ENCODE measurements around the gene LRG1. TPM values are rescaled to one million over a fixed set of nuclear protein-coding genes. Genes with fewer than 3 reads are reported as not detected.

Gene LRG1
- total RNA-seq, 1 donor from 2014 or later = under 0.01 TPM

DNA sequence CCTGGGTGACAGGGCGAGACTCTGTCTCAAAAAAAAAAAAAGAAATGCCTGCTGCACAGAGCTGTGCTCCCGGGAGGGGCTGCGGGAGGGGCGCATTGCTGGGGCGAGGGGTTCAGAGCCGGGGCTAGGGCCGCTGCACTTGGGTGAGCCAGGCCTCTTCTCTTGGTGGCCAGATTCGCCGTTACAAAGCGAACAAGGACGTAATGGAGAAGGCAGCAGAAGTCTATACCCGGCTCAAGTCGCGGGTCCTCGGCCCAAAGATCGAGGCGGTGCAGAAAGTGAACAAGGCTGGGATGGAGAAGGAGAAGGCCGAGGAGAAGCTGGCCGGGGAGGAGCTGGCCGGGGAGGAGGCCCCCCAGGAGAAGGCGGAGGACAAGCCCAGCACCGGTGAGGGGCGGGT lies 40.5 kb downstream of the LRG1 start:
- FAIRE-seq (no peak), DNase-seq (ENCODE audit: low spot score in 2 of 2) (no peak)

DNA sequence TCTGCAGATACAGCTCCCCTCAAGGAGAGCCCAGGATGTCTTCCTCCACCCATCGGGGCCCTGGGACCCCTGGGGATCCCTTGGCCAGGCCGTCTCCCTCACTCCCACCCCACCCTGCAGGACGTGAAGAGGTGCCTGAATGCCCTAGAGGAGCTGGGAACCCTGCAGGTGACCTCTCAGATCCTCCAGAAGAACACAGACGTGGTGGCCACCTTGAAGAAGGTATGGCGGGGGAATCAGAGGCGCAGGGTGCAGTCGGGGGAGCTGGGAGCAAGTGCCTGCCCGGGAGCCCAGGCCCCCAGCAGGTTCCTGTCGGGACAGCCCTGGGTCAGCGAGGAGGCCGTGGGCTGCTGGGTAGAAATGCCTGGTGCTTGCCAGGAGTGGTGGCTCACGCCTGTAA lies 41.1 kb downstream of the LRG1 start:
- DNase-seq (ENCODE audit: low spot score in 2 of 2) = no peak
- no peak for FAIRE-seq

DNA sequence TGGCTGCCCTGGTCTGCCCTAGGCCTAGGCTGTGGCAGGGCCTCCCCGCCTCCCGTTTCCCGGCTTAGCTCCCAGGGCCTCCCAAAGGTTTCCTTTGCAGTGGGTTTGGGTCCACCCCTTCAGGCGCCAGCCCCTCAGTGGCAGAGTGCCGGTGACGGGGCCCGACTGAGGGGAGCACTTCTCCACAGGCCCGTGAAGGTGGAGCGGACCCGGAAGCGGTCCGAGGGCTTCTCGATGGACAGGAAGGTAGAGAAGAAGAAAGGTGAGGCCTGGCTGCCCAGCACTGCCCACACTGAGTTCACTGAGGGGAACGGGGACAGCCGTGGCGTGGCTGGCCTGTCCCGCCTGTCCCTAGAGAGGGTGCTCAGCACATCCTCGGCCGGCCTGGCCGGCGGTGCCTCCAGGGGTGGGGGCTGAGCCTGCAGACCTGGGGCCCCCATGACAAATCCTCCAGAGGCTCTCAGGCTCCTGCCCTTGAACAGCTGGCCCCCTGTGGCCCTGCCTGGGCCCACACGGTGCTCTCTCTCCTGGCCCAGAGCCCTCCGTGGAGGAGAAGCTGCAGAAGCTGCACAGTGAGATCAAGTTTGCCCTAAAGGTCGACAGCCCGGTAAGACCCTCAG lies 42.0 kb downstream of the LRG1 start:
- FAIRE-seq (no peak), DNase-seq (ENCODE audit: low spot score in 2 of 2) (no peak)

DNA sequence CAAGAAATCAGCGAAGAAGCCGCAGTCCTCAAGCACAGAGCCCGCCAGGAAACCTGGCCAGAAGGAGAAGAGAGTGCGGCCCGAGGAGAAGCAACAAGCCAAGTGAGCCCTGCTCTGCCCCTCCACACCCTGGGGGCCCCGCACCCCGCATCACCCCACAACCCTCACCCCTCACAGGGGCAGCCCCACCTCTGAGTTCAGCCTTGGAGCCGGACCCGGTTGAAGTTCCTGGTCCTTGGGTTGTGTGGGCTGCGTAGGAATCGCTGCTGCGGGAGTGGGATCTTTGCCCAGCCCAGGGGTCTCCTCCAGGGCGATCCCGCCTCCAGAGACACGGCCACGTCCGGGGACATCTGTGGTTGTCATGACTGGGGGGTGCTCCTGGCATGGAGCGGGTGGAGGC lies 43.5 kb downstream of the LRG1 start:
- DNase-seq (ENCODE audit: low spot score in 2 of 2) = no peak
- no peak for FAIRE-seq

DNA sequence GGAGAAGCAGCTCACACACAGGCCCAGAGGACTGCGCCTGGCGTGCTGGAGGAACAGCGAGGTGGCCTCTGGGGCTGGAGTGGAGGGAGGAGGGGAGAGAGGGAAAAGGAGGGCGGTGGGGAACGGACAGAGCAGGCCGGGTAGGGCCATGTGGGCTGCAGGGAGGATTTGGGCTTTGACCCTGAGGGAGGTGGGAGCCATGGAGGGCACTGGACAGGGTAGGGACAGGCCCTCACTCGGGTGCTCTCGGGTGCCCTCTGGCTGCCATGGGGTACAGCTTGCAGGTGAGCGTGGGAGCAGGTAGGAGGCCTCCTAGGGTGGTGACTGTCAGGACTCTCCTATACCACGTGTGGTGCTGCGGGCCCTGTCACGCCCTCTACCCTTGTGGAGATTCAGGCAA lies 44.4 kb downstream of the LRG1 start:
- DNase-seq (ENCODE audit: low spot score in 2 of 2) (no peak), FAIRE-seq (no peak)

DNA sequence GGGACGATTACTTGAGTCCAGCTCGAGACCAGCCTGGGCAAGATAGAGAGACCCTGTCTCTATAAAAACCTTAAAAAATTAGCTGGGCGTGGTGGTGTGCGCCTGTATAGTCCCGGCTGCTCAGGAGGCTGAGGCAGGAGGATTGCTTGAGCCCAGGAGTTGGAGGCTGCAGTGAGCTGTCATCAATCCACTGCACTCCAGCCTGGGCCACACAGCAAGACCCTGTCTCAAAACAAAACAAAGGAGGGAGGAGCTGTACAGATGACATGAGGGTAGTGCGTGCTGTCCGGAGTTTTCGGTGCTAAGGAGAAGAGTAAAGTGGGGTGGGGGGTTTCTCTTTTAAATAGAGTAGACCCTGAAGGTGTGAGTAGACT lies 45.2 kb downstream of the LRG1 start:
- DNase-seq (ENCODE audit: low spot score in 2 of 2) (no peak), FAIRE-seq (no peak)

DNA sequence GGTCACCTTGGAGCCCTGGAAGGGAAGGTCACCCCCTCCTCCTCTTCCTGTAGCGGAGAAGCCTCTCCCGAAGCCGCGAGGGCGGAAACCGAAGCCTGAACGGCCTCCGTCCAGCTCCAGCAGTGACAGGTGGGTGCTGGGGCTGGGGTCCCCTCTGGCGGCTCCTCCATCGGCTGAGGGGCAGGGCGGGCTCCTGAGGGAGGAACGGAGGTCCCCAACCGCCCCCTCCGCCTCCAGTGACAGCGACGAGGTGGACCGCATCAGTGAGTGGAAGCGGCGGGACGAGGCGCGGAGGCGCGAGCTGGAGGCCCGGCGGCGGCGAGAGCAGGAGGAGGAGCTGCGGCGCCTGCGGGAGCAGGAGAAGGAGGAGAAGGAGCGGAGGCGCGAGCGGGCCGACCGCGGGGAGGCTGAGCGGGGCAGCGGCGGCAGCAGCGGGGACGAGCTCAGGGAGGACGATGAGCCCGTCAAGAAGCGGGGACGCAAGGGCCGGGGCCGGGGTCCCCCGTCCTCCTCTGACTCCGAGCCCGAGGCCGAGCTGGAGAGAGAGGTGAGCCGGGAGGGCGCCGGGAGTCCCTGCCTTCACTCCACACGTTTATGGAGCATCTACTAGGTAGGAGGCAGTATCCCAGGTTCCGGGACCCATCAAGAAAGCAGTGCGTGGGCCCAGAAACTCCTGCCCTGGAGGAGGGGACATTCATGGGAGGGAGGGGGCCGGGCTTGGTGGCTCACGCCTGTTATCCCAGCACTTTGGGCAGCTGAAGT lies 45.7 kb downstream of the LRG1 start:
- DNase-seq (ENCODE audit: low spot score in 2 of 2) (no peak), FAIRE-seq (no peak)

DNA sequence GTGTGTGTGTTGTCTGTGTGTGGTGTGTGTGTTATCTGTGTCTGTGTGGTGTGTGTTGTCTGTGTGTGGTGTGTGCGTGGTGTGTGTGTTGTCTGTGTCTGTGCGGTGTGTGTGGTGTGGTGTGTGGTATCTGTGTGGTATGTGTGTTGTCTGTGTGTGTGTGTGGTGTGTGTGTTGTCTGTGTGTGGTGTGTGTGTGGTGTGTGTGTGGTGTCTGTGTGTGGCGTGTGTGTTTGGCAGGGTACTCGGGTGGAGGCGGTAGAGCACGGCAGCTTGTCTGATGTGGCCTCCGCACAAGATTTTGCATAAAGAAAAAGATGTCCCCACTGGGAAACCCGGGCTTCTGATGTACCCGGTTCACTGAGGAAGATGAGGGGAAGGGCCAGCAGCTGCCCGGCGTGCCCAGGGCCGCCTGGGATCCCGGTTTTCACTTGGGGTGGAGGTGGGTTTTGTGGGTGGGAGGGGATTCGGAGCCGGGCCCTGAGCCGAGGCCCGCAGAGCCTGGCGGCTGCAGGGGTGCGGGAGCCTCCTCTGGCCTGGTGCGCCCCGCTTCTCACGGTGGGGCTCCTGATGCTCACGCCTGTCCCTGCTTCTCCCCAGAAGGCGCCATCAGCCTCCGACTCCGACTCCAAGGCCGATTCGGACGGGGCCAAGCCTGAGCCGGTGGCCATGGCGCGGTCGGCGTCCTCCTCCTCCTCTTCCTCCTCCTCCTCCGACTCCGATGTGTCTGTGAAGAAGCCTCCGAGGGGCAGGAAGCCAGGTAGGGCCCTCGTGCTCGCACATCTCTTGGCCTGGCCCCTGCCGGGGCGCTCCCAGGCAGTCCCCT lies 46.5 kb downstream of the LRG1 start:
- no peak for DNase-seq (ENCODE audit: low spot score in 2 of 2)
- no peak for FAIRE-seq

DNA sequence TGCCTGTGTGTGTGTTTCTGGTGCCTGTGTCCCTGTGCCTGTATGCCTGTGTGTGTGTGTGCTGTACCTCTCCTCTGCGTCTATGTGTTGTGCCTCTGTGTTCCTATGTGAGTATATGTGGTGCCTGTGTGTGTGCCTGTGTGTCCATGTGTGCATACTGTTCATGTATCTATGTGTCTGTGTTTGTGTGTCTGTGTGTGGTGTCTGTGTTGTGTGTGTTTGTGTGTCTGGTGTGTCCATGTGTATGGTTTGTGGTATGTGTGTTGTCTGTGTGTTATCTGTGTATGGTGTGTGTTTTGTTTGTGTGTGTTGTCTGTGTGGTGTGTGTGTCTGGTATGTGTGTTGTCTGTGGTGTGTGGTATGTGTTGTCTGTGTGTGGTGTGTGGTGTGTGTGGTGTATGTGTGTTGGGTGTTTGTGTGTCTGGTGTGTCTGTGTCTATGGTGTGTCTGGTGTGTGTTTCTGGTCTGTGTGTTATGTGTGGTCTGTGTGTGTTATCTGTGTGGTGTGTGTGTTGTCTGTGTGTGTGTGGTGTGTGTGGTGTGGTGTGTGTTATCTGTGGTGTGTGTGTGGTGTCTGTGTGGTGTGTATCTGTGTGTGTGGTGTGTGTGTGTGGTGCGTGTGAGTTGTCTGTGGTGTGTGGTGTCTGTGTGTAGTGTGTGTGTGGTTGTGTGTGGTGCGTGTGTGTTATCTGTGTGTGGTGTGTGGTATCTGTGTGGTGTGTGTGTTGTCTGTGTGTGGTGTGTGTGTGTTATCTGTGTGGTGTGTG lies 47.3 kb downstream of the LRG1 start:
- no peak for FAIRE-seq
- no peak for DNase-seq (ENCODE audit: low spot score in 2 of 2)

DNA sequence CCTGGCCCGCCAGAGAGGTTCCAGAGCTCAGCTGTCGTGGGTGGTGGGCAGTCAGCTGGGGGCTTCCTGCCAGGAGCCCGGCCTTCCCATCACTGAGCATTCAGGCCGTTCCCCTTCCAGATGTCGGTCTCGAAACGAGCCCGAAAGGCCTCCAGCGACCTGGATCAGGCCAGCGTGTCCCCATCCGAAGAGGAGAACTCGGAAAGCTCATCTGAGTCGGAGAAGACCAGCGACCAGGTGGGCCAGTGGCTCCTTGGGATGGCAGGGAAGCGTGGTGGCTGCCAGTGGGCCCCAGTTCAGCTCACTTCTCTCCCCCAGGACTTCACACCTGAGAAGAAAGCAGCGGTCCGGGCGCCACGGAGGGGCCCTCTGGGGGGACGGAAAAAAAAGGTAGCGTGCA lies 48.4 kb downstream of the LRG1 start:
- FAIRE-seq (no peak), DNase-seq (ENCODE audit: low spot score in 2 of 2) (no peak)

DNA sequence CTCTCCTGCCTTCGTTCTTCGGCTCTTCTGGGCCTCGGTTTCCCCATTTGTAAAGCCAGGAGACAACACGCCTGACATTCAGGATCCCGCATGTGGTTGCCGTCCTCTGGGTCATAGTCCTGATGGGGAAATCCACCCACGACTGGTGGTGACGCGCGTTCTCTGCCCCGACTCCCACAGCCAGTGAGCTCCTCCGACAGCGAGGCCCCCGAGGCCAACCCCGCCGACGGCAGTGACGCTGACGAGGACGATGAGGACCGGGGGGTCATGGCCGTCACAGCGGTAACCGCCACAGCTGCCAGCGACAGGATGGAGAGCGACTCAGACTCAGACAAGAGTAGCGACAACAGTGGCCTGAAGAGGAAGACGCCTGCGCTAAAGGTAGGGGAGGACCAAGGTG lies 51.3 kb downstream of the LRG1 start:
- FAIRE-seq (no peak), DNase-seq (ENCODE audit: low spot score in 2 of 2) (no peak)

DNA sequence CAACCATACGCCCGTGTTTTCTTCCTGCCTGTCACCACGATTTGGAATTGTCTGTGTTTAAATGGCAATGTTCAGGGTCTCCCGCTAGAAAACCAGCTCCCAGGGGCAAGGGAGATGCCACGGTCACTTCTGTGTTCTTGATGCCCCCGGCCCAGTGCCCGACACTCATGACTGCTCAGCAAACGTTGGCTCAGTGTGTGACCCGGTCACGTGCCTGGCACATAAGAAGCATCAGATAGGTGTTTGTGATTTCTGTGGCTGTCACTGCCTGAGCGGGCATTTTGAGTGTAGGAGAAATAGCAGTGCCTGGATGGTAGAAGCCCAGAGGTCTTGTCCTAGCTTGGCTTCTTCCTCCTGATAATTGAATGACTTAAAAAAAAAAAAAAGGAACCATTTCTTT lies 52.3 kb downstream of the LRG1 start:
- DNase-seq (ENCODE audit: low spot score in 2 of 2) (no peak), FAIRE-seq (no peak)

Other genes starting within 250 kb of the LRG1 start
- gene TMIGD2, start 237.6 kb downstream of the LRG1 start, total RNA-seq = not detected
- 38.7 TPM for gene FSD1, start 235.4 kb downstream of the LRG1 start, total RNA-seq
- 0.82 TPM for gene STAP2, start 201.2 kb downstream of the LRG1 start, total RNA-seq
- 18.8 TPM for gene MPND, start 196.5 kb downstream of the LRG1 start, total RNA-seq
- 17.5 TPM for gene SH3GL1, start 139.5 kb downstream of the LRG1 start, total RNA-seq
- gene CHAF1A, start 137.4 kb downstream of the LRG1 start, total RNA-seq = 11.8 TPM
- 91.3 TPM for gene UBXN6, start 82.2 kb downstream of the LRG1 start, total RNA-seq
- 44.8 TPM for gene HDGFL2, start 67.7 kb downstream of the LRG1 start, total RNA-seq
- under 0.01 TPM for gene PLIN4, start 21.6 kb downstream of the LRG1 start, total RNA-seq
- gene PLIN5, start 4.8 kb downstream of the LRG1 start, total RNA-seq = 0.82 TPM
- 33.0 TPM for gene SEMA6B, start 19.6 kb upstream of the LRG1 start, total RNA-seq
- gene TNFAIP8L1, start 99.5 kb upstream of the LRG1 start, total RNA-seq = 4.5 TPM
- gene MYDGF, start 130.3 kb upstream of the LRG1 start, total RNA-seq = 33.4 TPM
- gene DPP9, start 183.8 kb upstream of the LRG1 start, total RNA-seq = 7.7 TPM